Right lobe of liver (tissue), 4 donors: Measurements from ENCODE around the gene PNP.

ENCODE experiments used
- CTCF ChIP-seq, 4 donors: fragments of 200-600 bp in 3 of 4; fragments of 450-650 bp in 1 of 4; IDR thresholded peaks; one replicate each; pipeline versions ENCODE4 v1.5.1 to v1.8.0; 2016 to 2022; ENCODE audit warnings: antibody characterized with exemption in 4 of 4, mild to moderate bottlenecking in 2 of 4
- POLR2A ChIP-seq: fragments of 450-650 bp; IDR thresholded peaks from one replicate; pipeline ENCODE4 v1.6.1; 2017; ENCODE audit warnings: antibody characterized with exemption, mild to moderate bottlenecking
- donor health status: DM: no; HTN: no; CAD: no.
- donor health status: DM: no; HTN: no; CAD: no.
- donor health status: DM: no; HTN: yes; CAD: no.

- TF ChIP-seq CTCF (IDR thresholded peaks at IDR 0.05) (no peak), POLR2A (no peak)
Observed at GRCh38 chr14:20476776-20477175, 7.6 kb downstream of the PNP start.
